GM18508 (cell line): ENCODE data around the gene CPTP.

ENCODE experiments used
- ATAC-seq: cut with Tn5 transposase; IDR thresholded peaks from one replicate; pipeline ENCODE4 v1.9.1; 2021; ENCODE audit warnings: moderate number of reproducible peaks; ENCODE audit not compliant: insufficient read depth, unreplicated experiment

CPTP gene

GRCh38 chr1:1376551-1377226, 52.1 kb downstream of the CPTP start:
- no peak for ATAC-seq

DNA sequence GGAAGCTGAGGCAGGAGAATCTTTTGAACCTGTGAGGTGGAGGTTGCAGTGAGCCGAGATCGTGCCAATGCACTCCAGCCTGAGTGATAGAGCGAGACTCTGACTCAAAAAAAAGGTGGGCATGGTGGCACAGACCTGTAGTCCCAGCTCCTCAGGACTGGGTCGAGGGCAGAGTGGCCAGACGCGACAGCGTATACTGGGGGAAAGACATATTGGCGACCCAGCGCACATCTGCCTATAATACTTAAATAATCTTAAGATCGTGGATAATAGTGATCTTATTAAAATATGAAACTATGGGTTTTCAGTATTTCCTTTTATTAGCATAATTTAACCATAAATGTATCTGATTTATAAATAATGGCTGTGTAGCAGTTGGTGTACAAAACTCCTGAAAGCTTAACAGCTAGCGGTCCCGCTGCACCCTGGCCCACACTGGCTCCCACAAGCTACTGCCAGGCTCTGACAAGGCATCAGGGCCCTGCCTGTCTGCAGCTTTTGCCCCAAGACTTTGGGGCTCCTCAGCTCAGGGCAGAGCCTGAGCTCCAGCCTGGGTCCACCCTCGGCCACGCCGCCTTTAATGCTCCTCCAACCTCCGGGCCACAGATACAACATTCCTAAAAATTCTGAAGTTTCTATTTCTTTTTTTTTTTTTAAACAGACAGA, 53.1 kb downstream of the CPTP start:
- ATAC-seq: no peak
